Measurements from ENCODE around the gene SERPINF2. TPM values are rescaled to one million over a fixed set of nuclear protein-coding genes. Genes with fewer than 3 reads are reported as not detected.
A peak's percentile ranks its signal among the peaks of the same experiment; 100 is the strongest.

Gene SERPINF2
- polyA plus RNA-seq, 1 donor (not counting 4 experiments of a cell fraction or from before 2014, with no cell fraction given) = 0.96 TPM

- Histone ChIP-seq H3K9ac (ENCODE audit: control insufficient read depth, extremely low read depth, insufficient read depth, low read length) (no peak overlapping the region), H3K9me1 (ENCODE audit: control insufficient read depth, extremely low read depth, insufficient read depth, low read length) (no peaks in the 10 kb centered on the region), H3K9me3 (ENCODE audit: control insufficient read depth, low read depth, low read length) (no peaks in the 10 kb centered on the region), H4K20me1 (ENCODE audit: control insufficient read depth, extremely low read depth, insufficient read depth, low read length) (no peaks in the 10 kb centered on the region), H3K27ac (ENCODE audit: control insufficient read depth, insufficient read depth, low read length) (no peak overlapping the region), H3K4me2 (ENCODE audit: control insufficient read depth, extremely low read depth, insufficient read depth, low read depth, low read length) (no peak overlapping the region), H3K4me1 (ENCODE audit: control insufficient read depth, extremely low read depth, insufficient read depth, low read length) (peaks cover 22% of the 10 kb centered on the region), H2AFZ (ENCODE audit: control insufficient read depth, low read length) (no peak overlapping the region), H3K36me3 (ENCODE audit: control insufficient read depth in 2 of 2, extremely low read depth in 1 of 2, insufficient read depth in 2 of 2, low read length in 2 of 2) (no peaks in the 10 kb centered on the region), H3K4me3 (ENCODE audit: control insufficient read depth in 2 of 3, extremely low read depth in 1 of 3, insufficient read depth in 2 of 3, low read depth in 1 of 3, low read length in 3 of 3) (no peak overlapping the region), H3K79me2 (ENCODE audit: control insufficient read depth, insufficient read depth, low read length) (no peaks in the 10 kb centered on the region), H3K27me3 (ENCODE audit: control insufficient read depth, extremely low read depth, insufficient read depth, low read length) (no peaks in the 10 kb centered on the region)
- no peak for DNase-seq (ENCODE audit: low read depth, low spot score)
- no peak for FAIRE-seq
- TF ChIP-seq CTCF (optimal IDR thresholded peaks at IDR 0.05 in 1 of 3, IDR thresholded peaks at IDR 0.05 in 1 of 3, conservative IDR thresholded peaks at IDR 0.05 in 1 of 3; ENCODE audit: extremely low read depth in 1 of 3, insufficient read depth in 2 of 3, low read length in 3 of 3) = no peak
- no peak for TF ChIP-seq EZH2 (IDR thresholded peaks at IDR 0.05; ENCODE audit: low read length)
- dilution Hi-C loops (cut with MboI; ENCODE audit: extremely low pct_ligation_motif_present, low sequenced_read_pairs) = no loop called here
Observed at GRCh38 chr17:1750628-1751027, 8.0 kb downstream of the SERPINF2 start.

- peak; percentile 62 for FAIRE-seq
- Histone ChIP-seq H3K4me2 (ENCODE audit: control insufficient read depth, extremely low read depth, insufficient read depth, low read depth, low read length) (peak overlapping the region; percentile 78), H3K27ac (ENCODE audit: control insufficient read depth, insufficient read depth, low read length) (no peak overlapping the region), H3K9me3 (ENCODE audit: control insufficient read depth, low read depth, low read length) (no peaks in the 10 kb centered on the region), H3K4me1 (ENCODE audit: control insufficient read depth, extremely low read depth, insufficient read depth, low read length) (peaks cover 13% of the 10 kb centered on the region), H3K4me3 (ENCODE audit: control insufficient read depth in 2 of 3, extremely low read depth in 1 of 3, insufficient read depth in 2 of 3, low read depth in 1 of 3, low read length in 3 of 3) (peak overlapping the region in 2 of 3 experiments; percentile 42 to 51), H3K27me3 (ENCODE audit: control insufficient read depth, extremely low read depth, insufficient read depth, low read length) (no peaks in the 10 kb centered on the region), H3K9me1 (ENCODE audit: control insufficient read depth, extremely low read depth, insufficient read depth, low read length) (no peaks in the 10 kb centered on the region), H4K20me1 (ENCODE audit: control insufficient read depth, extremely low read depth, insufficient read depth, low read length) (no peaks in the 10 kb centered on the region), H3K79me2 (ENCODE audit: control insufficient read depth, insufficient read depth, low read length) (no peaks in the 10 kb centered on the region), H2AFZ (ENCODE audit: control insufficient read depth, low read length) (peak overlapping the region; percentile 77), H3K36me3 (ENCODE audit: control insufficient read depth in 2 of 2, extremely low read depth in 1 of 2, insufficient read depth in 2 of 2, low read length in 2 of 2) (no peaks in the 10 kb centered on the region), H3K9ac (ENCODE audit: control insufficient read depth, extremely low read depth, insufficient read depth, low read length) (peak overlapping the region; percentile 54)
- no peak for TF ChIP-seq EZH2 (IDR thresholded peaks at IDR 0.05; ENCODE audit: low read length)
- TF ChIP-seq CTCF (optimal IDR thresholded peaks at IDR 0.05 in 1 of 3, IDR thresholded peaks at IDR 0.05 in 1 of 3, conservative IDR thresholded peaks at IDR 0.05 in 1 of 3; ENCODE audit: extremely low read depth in 1 of 3, insufficient read depth in 2 of 3, low read length in 3 of 3) = peak in 1 of 3 experiments; percentile 13
- dilution Hi-C loops (cut with MboI; ENCODE audit: extremely low pct_ligation_motif_present, low sequenced_read_pairs) = no loop called here
- no peak for DNase-seq (ENCODE audit: low read depth, low spot score)
Observed at GRCh38 chr17:1752425-1753262, 10.0 kb downstream of the SERPINF2 start.
